ENCODE measurements around the gene CEMIP. TPM values are rescaled to one million over a fixed set of nuclear protein-coding genes. Genes with fewer than 3 reads are reported as not detected.

CEMIP gene
- total RNA-seq, 6 experiments from 2014 or later = 5.8 to 53.2 (median 48.3) TPM

GRCh38 chr15:80828796-80829195 lies 49.6 kb downstream of the CEMIP start:
- H3K27me3 Mint-ChIP-seq (ENCODE audit: insufficient read depth) = peaks cover 7% of the 10 kb centered on the region
- no peak overlapping the region for H3K4me3 Mint-ChIP-seq
- H3K27ac Mint-ChIP-seq = no peak overlapping the region
- no peak for DNase-seq
- H3K4me1 Mint-ChIP-seq (ENCODE audit: low read depth) = no peaks in the 10 kb centered on the region
- no peak for TF ChIP-seq CTCF (IDR thresholded peaks at IDR 0.05)
- H3K9me3 Mint-ChIP-seq = no peaks in the 10 kb centered on the region
- H3K36me3 Mint-ChIP-seq (ENCODE audit: low read depth) = no peaks in the 10 kb centered on the region

GRCh38 chr15:80830677-80831076 lies 51.5 kb downstream of the CEMIP start:
- Mint-ChIP-seq H3K9me3 (no peaks in the 10 kb centered on the region), H3K36me3 (ENCODE audit: low read depth) (no peaks in the 10 kb centered on the region), H3K27ac (no peak overlapping the region), H3K4me3 (no peak overlapping the region), H3K27me3 (ENCODE audit: insufficient read depth) (peaks cover 7% of the 10 kb centered on the region), H3K4me1 (ENCODE audit: low read depth) (no peaks in the 10 kb centered on the region)
- no peak for TF ChIP-seq CTCF (IDR thresholded peaks at IDR 0.05)
- DNase-seq = no peak

GRCh38 chr15:80831192-80831591 lies 52.0 kb downstream of the CEMIP start:
- DNase-seq = no peak
- Mint-ChIP-seq H3K36me3 (ENCODE audit: low read depth) (no peaks in the 10 kb centered on the region), H3K4me3 (no peak overlapping the region), H3K27ac (no peak overlapping the region), H3K4me1 (ENCODE audit: low read depth) (no peaks in the 10 kb centered on the region), H3K9me3 (no peaks in the 10 kb centered on the region), H3K27me3 (ENCODE audit: insufficient read depth) (peaks cover 7% of the 10 kb centered on the region)
- TF ChIP-seq CTCF (IDR thresholded peaks at IDR 0.05) = no peak

GRCh38 chr15:80831606-80832224 lies 52.5 kb downstream of the CEMIP start:
- no peak overlapping the region for H3K27ac Mint-ChIP-seq
- no peaks in the 10 kb centered on the region for H3K36me3 Mint-ChIP-seq (ENCODE audit: low read depth)
- peaks cover 11% of the 10 kb centered on the region for H3K27me3 Mint-ChIP-seq (ENCODE audit: insufficient read depth)
- no peaks in the 10 kb centered on the region for H3K4me1 Mint-ChIP-seq (ENCODE audit: low read depth)
- TF ChIP-seq CTCF (IDR thresholded peaks at IDR 0.05) = no peak
- no peak overlapping the region for H3K4me3 Mint-ChIP-seq
- DNase-seq = no peak
- H3K9me3 Mint-ChIP-seq = no peaks in the 10 kb centered on the region

- Mint-ChIP-seq H3K27ac (no peak overlapping the region), H3K4me3 (no peak overlapping the region), H3K36me3 (ENCODE audit: low read depth) (no peaks in the 10 kb centered on the region), H3K9me3 (no peaks in the 10 kb centered on the region), H3K4me1 (ENCODE audit: low read depth) (no peaks in the 10 kb centered on the region), H3K27me3 (ENCODE audit: insufficient read depth) (peaks cover 12% of the 10 kb centered on the region)
- no peak for TF ChIP-seq CTCF (IDR thresholded peaks at IDR 0.05)
- no peak for DNase-seq
These were observed 53.5 kb downstream of the CEMIP start for GRCh38 chr15:80832686-80833085.

- Mint-ChIP-seq H3K27ac (no peak overlapping the region), H3K27me3 (ENCODE audit: insufficient read depth) (peaks cover 15% of the 10 kb centered on the region), H3K36me3 (ENCODE audit: low read depth) (no peaks in the 10 kb centered on the region), H3K9me3 (no peaks in the 10 kb centered on the region), H3K4me1 (ENCODE audit: low read depth) (no peaks in the 10 kb centered on the region), H3K4me3 (no peak overlapping the region)
- no peak for TF ChIP-seq CTCF (IDR thresholded peaks at IDR 0.05)
- DNase-seq = no peak
These were observed 55.2 kb downstream of the CEMIP start for GRCh38 chr15:80834402-80834801.

All from HFFc6 (cell line).